DND-41 (cell line): ENCODE measurements around the gene SCD5.

ENCODE experiments used
- EZH2 ChIP-seq: IDR thresholded peaks from 3 replicates; pipeline ENCODE4 v1.6.1; 2012; ENCODE audit warnings: borderline replicate concordance, low read depth, mild to moderate bottlenecking, moderate library complexity, low read length, inconsistent platforms; ENCODE audit not compliant: severe bottlenecking
- TF ChIP-seq, protein P1 (sequence below): IDR thresholded peaks from 2 replicates; pipeline ENCODE4 v1.5.1; 2012; ENCODE audit warnings: borderline replicate concordance, low read length, moderate library complexity, mild to moderate bottlenecking; ENCODE audit not compliant: poor library complexity, severe bottlenecking; ENCODE audit errors: extremely low read depth

DNA sequence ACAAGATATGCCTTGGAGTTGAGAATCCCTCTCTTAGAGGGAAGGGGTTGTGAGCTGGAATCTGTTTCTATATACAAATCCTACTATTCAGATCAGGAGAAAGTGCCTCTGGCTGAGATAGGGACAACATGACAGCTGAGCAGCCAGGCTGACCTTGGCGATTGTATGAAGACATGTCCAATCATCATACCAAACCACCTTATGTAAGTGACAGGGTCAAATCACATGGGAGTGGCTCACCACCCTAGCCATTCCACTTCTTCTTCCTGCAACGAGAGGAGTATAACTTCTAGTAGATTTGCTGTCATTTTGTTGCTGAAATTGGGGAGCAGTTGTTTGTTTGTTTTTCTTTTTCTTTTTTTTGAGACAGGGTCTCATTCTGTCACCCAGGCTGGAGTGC is 188.6 kb downstream of the SCD5 start:
- TF ChIP-seq, protein P1, sequence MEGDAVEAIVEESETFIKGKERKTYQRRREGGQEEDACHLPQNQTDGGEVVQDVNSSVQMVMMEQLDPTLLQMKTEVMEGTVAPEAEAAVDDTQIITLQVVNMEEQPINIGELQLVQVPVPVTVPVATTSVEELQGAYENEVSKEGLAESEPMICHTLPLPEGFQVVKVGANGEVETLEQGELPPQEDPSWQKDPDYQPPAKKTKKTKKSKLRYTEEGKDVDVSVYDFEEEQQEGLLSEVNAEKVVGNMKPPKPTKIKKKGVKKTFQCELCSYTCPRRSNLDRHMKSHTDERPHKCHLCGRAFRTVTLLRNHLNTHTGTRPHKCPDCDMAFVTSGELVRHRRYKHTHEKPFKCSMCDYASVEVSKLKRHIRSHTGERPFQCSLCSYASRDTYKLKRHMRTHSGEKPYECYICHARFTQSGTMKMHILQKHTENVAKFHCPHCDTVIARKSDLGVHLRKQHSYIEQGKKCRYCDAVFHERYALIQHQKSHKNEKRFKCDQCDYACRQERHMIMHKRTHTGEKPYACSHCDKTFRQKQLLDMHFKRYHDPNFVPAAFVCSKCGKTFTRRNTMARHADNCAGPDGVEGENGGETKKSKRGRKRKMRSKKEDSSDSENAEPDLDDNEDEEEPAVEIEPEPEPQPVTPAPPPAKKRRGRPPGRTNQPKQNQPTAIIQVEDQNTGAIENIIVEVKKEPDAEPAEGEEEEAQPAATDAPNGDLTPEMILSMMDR: no peak
- no peak for TF ChIP-seq EZH2
